Activated CD4-positive, alpha-beta memory T cell treated with anti-CD3 and anti-CD28 coated beads for 36 hours (primary cell): ENCODE measurements around the gene LOXHD1. TPM values are rescaled to one million over a fixed set of nuclear protein-coding genes. Genes with fewer than 3 reads are reported as not detected.

Experiments used
- CTCF ChIA-PET: fragments of 350-600 bp; sonication (Branson Sonifier 250); formaldehyde crosslinking; loops from one replicate; lab custom pipeline; 2021; ENCODE audit warnings: antibody characterized with exemption, inconsistent platforms; lab: Charles Lee
- POLR2A ChIA-PET: fragments of 350-600 bp; sonication (Branson Sonifier 250); formaldehyde crosslinking; loops from one replicate; lab custom pipeline; 2021; ENCODE audit warnings: antibody characterized with exemption; lab: Charles Lee
- DNase-seq: peaks from one replicate; pipeline ENCODE4 v3.0.0-alpha.2; 2020
- H3K27ac Mint-ChIP-seq: one replicate; pipeline ENCODE4 v1.8.0; 2021; ENCODE audit warnings: mixed read lengths
- H3K27me3 Mint-ChIP-seq: one replicate; pipeline ENCODE4 v1.8.0; 2021; ENCODE audit warnings: mixed read lengths
- H3K36me3 Mint-ChIP-seq: one replicate; pipeline ENCODE4 v1.8.0; 2021; ENCODE audit warnings: mixed read lengths
- H3K4me1 Mint-ChIP-seq: one replicate; pipeline ENCODE4 v1.8.0; 2021; ENCODE audit warnings: low read depth, mixed read lengths
- H3K4me3 Mint-ChIP-seq: one replicate; pipeline ENCODE4 v1.8.0; 2021; ENCODE audit warnings: mild to moderate bottlenecking, mixed read lengths
- H3K9me3 Mint-ChIP-seq: one replicate; pipeline ENCODE4 v1.8.0; 2021; ENCODE audit warnings: mixed read lengths
- intact Hi-C: fragments of 100-400 bp; cut with micrococcal nuclease; formaldehyde crosslinking; loops from one replicate; pipeline ENCODE4 v1.15.1; 2023
- total RNA-seq, 2 experiments: library from RNA; stranded (reverse); gene quantifications; one replicate each; pipeline ENCODE4 v1.2.3, GENCODE V29; 2021

LOXHD1 gene
- total RNA-seq, 2 experiments from 2014 or later, result 0.05 TPM; not detected in 1

- Mint-ChIP-seq H3K9me3 (no peaks in the 10 kb centered on the region), H3K4me1 (no peaks in the 10 kb centered on the region), H3K4me3 (no peak overlapping the region), H3K27me3 (no peaks in the 10 kb centered on the region), H3K36me3 (no peaks in the 10 kb centered on the region), H3K27ac (no peak overlapping the region)
- ChIA-PET POLR2A (no interaction called here), CTCF (interaction anchor here (1.3 kb wide), 1 partner anchor 103 kb away, joined by 8 read pairs; the partner anchor contains the start of gene LOXHD1)
- DNase-seq, result no peak
- intact Hi-C loops, result loop anchor here (5.0 kb wide), 1 partner anchor 103 kb away; the partner anchor contains the start of gene LOXHD1
Observed at GRCh38 chr18:46554406-46555080, 102.5 kb downstream of the LOXHD1 start.

- H3K27me3 Mint-ChIP-seq, result peaks cover 1% of the 10 kb centered on the region
- no peaks in the 10 kb centered on the region for H3K4me1 Mint-ChIP-seq
- no peaks in the 10 kb centered on the region for H3K36me3 Mint-ChIP-seq
- intact Hi-C loops, result no loop called here
- H3K27ac Mint-ChIP-seq, result no peak overlapping the region
- CTCF ChIA-PET, result no interaction called here
- H3K9me3 Mint-ChIP-seq, result no peaks in the 10 kb centered on the region
- no peak overlapping the region for H3K4me3 Mint-ChIP-seq
- DNase-seq, result no peak
- POLR2A ChIA-PET, result no interaction called here
Observed at GRCh38 chr18:46550609-46551008, 106.4 kb downstream of the LOXHD1 start.

GRCh38 chr18:46547520-46547919 is 109.5 kb downstream of the LOXHD1 start:
- CTCF ChIA-PET, result no interaction called here
- no peak for DNase-seq
- intact Hi-C loops, result no loop called here
- H3K9me3 Mint-ChIP-seq, result no peaks in the 10 kb centered on the region
- peaks cover 1% of the 10 kb centered on the region for H3K27me3 Mint-ChIP-seq
- H3K27ac Mint-ChIP-seq, result no peak overlapping the region
- no peaks in the 10 kb centered on the region for H3K36me3 Mint-ChIP-seq
- no peak overlapping the region for H3K4me3 Mint-ChIP-seq
- POLR2A ChIA-PET, result no interaction called here
- no peaks in the 10 kb centered on the region for H3K4me1 Mint-ChIP-seq

GRCh38 chr18:46546111-46546640 is 110.8 kb downstream of the LOXHD1 start:
- no peaks in the 10 kb centered on the region for H3K4me1 Mint-ChIP-seq
- ChIA-PET POLR2A (no interaction called here), CTCF (no interaction called here)
- DNase-seq, result no peak
- H3K9me3 Mint-ChIP-seq, result no peaks in the 10 kb centered on the region
- H3K27ac Mint-ChIP-seq, result no peak overlapping the region
- intact Hi-C loops, result no loop called here
- peaks cover 1% of the 10 kb centered on the region for H3K27me3 Mint-ChIP-seq
- no peaks in the 10 kb centered on the region for H3K36me3 Mint-ChIP-seq
- no peak overlapping the region for H3K4me3 Mint-ChIP-seq

GRCh38 chr18:46542545-46542944 is 114.5 kb downstream of the LOXHD1 start:
- Mint-ChIP-seq H3K36me3 (no peaks in the 10 kb centered on the region), H3K4me3 (no peak overlapping the region), H3K4me1 (no peaks in the 10 kb centered on the region), H3K9me3 (no peaks in the 10 kb centered on the region), H3K27ac (no peak overlapping the region), H3K27me3 (peaks cover 1% of the 10 kb centered on the region)
- ChIA-PET POLR2A (no interaction called here), CTCF (no interaction called here)
- intact Hi-C loops, result no loop called here
- no peak for DNase-seq

GRCh38 chr18:46541626-46542189 is 115.3 kb downstream of the LOXHD1 start:
- H3K4me1 Mint-ChIP-seq, result no peaks in the 10 kb centered on the region
- H3K36me3 Mint-ChIP-seq, result no peaks in the 10 kb centered on the region
- intact Hi-C loops, result no loop called here
- ChIA-PET CTCF (no interaction called here), POLR2A (no interaction called here)
- no peak overlapping the region for H3K27ac Mint-ChIP-seq
- H3K9me3 Mint-ChIP-seq, result no peaks in the 10 kb centered on the region
- peaks cover 4% of the 10 kb centered on the region for H3K27me3 Mint-ChIP-seq
- DNase-seq, result no peak
- no peak overlapping the region for H3K4me3 Mint-ChIP-seq

GRCh38 chr18:46538376-46538775 is 118.6 kb downstream of the LOXHD1 start:
- no peaks in the 10 kb centered on the region for H3K36me3 Mint-ChIP-seq
- H3K27me3 Mint-ChIP-seq, result peaks cover 4% of the 10 kb centered on the region
- H3K4me3 Mint-ChIP-seq, result no peak overlapping the region
- ChIA-PET CTCF (no interaction called here), POLR2A (no interaction called here)
- no peaks in the 10 kb centered on the region for H3K9me3 Mint-ChIP-seq
- intact Hi-C loops, result no loop called here
- no peak overlapping the region for H3K27ac Mint-ChIP-seq
- H3K4me1 Mint-ChIP-seq, result no peaks in the 10 kb centered on the region
- DNase-seq, result no peak

GRCh38 chr18:46536215-46536874 is 120.7 kb downstream of the LOXHD1 start:
- POLR2A ChIA-PET, result no interaction called here
- Mint-ChIP-seq H3K9me3 (no peaks in the 10 kb centered on the region), H3K4me1 (no peaks in the 10 kb centered on the region), H3K36me3 (no peaks in the 10 kb centered on the region), H3K27me3 (peaks cover 4% of the 10 kb centered on the region), H3K27ac (no peak overlapping the region), H3K4me3 (no peak overlapping the region)
- CTCF ChIA-PET, result no interaction called here
- no peak for DNase-seq
- intact Hi-C loops, result no loop called here

GRCh38 chr18:46531482-46531881 is 125.5 kb downstream of the LOXHD1 start:
- Mint-ChIP-seq H3K4me3 (no peak overlapping the region), H3K27me3 (peaks cover 3% of the 10 kb centered on the region), H3K9me3 (no peaks in the 10 kb centered on the region), H3K36me3 (no peaks in the 10 kb centered on the region), H3K27ac (no peak overlapping the region), H3K4me1 (no peaks in the 10 kb centered on the region)
- DNase-seq, result no peak
- intact Hi-C loops, result no loop called here
- ChIA-PET POLR2A (no interaction called here), CTCF (no interaction called here)

- ChIA-PET CTCF (no interaction called here), POLR2A (no interaction called here)
- H3K27ac Mint-ChIP-seq, result no peak overlapping the region
- H3K4me1 Mint-ChIP-seq, result no peaks in the 10 kb centered on the region
- H3K4me3 Mint-ChIP-seq, result no peak overlapping the region
- no peak for DNase-seq
- H3K27me3 Mint-ChIP-seq, result peaks cover 6% of the 10 kb centered on the region
- no peaks in the 10 kb centered on the region for H3K36me3 Mint-ChIP-seq
- H3K9me3 Mint-ChIP-seq, result no peaks in the 10 kb centered on the region
- intact Hi-C loops, result no loop called here
Observed at GRCh38 chr18:46528037-46528436, 129.0 kb downstream of the LOXHD1 start.

GRCh38 chr18:46519870-46520269 is 137.2 kb downstream of the LOXHD1 start:
- no peaks in the 10 kb centered on the region for H3K4me1 Mint-ChIP-seq
- H3K27ac Mint-ChIP-seq, result no peak overlapping the region
- no peak overlapping the region for H3K4me3 Mint-ChIP-seq
- POLR2A ChIA-PET, result no interaction called here
- peaks cover 5% of the 10 kb centered on the region for H3K27me3 Mint-ChIP-seq
- H3K9me3 Mint-ChIP-seq, result no peaks in the 10 kb centered on the region
- intact Hi-C loops, result no loop called here
- CTCF ChIA-PET, result no interaction called here
- no peak for DNase-seq
- H3K36me3 Mint-ChIP-seq, result no peaks in the 10 kb centered on the region

GRCh38 chr18:46518438-46518837 is 138.6 kb downstream of the LOXHD1 start:
- intact Hi-C loops, result no loop called here
- POLR2A ChIA-PET, result no interaction called here
- Mint-ChIP-seq H3K27ac (no peak overlapping the region), H3K36me3 (no peaks in the 10 kb centered on the region), H3K4me3 (no peak overlapping the region), H3K4me1 (no peaks in the 10 kb centered on the region), H3K9me3 (no peaks in the 10 kb centered on the region), H3K27me3 (peaks cover 5% of the 10 kb centered on the region)
- no peak for DNase-seq
- CTCF ChIA-PET, result no interaction called here
